Sigmoid colon (tissue), 4 donors: ENCODE measurements around the gene SETBP1.

Experiments used
- CTCF ChIP-seq, 4 experiments: fragments of 450-650 bp in 3 of 4; fragments of 200-600 bp in 1 of 4; IDR thresholded peaks; one replicate each; pipeline ENCODE4 v1.5.1; 2016 to 2019; ENCODE audit warnings: antibody characterized with exemption in 4 of 4, mild to moderate bottlenecking in 3 of 4, moderate library complexity in 2 of 4
- EP300 ChIP-seq, 4 donors: sonication (generic); formaldehyde crosslinking; IDR thresholded peaks; one replicate each; pipeline ENCODE4 v1.6.1; 2017; ENCODE audit warnings: antibody characterized with exemption in 4 of 4
- POLR2A ChIP-seq, 2 donors: fragments of 450-650 bp; IDR thresholded peaks; one replicate each; pipeline ENCODE4 v1.6.1; 2016; ENCODE audit warnings: antibody characterized with exemption in 2 of 2, mild to moderate bottlenecking in 2 of 2, moderate library complexity in 2 of 2
- POLR2AphosphoS5 ChIP-seq, 4 donors: sonication (generic); formaldehyde crosslinking; IDR thresholded peaks; one replicate each; pipeline ENCODE4 v1.6.1; 2017; ENCODE audit warnings: antibody characterized with exemption in 4 of 4

- TF ChIP-seq CTCF (IDR thresholded peaks at IDR 0.05) = no peak
- no peak for TF ChIP-seq POLR2AphosphoS5 (IDR thresholded peaks at IDR 0.05)
- TF ChIP-seq POLR2A (IDR thresholded peaks at IDR 0.05) = no peak
- TF ChIP-seq EP300 (IDR thresholded peaks at IDR 0.05) = no peak
Observed at GRCh38 chr18:44959013-44959412, 278.3 kb downstream of the SETBP1 start.
